T-helper 1 cell treated with Interleukin-12 subunit alpha and Interleukin-12 subunit beta and Interleukin-4 antibody, amounts not matched to agents 30 ng/mL and 1 ng/mL, for 36 hours (primary cell): ENCODE results near the gene EME1. TPM values are rescaled to one million over a fixed set of nuclear protein-coding genes. Genes with fewer than 3 reads are reported as not detected.

Source experiments
- intact Hi-C: fragments of 100-400 bp; cut with micrococcal nuclease; formaldehyde crosslinking; loops from one replicate; pipeline ENCODE4 v1.15.1; 2024
- total RNA-seq: library from RNA; stranded (reverse); gene quantifications from 2 replicates; pipeline ENCODE4 v1.2.3, GENCODE V29; 2022

Gene EME1
- total RNA-seq, 1 donor from 2014 or later: 13.1 TPM

DNA sequence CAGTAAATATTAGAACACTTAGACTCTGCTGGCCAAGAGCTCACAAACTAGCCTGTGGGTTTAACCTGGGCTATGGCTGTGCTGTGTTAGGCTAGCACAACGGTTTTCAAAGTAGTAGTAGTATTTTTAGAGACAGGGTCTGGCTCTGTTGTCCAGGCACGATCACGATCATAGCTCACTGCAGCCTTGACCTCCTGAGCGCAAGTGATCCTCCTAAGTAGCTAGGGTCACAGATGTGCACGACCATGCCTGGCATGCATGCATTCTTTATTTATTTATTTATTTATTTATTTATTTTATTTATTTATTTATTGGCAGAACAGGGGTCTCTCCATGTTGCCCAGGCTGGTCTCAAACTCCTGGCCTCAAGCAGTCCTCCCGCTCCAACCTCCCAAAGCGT, 10.4 kb upstream of the EME1 start:
- intact Hi-C loops: loop anchor here (1.0 kb wide), 3 partner anchors 10 to 117 kb away; partner anchors contain the start of gene LRRC59

DNA sequence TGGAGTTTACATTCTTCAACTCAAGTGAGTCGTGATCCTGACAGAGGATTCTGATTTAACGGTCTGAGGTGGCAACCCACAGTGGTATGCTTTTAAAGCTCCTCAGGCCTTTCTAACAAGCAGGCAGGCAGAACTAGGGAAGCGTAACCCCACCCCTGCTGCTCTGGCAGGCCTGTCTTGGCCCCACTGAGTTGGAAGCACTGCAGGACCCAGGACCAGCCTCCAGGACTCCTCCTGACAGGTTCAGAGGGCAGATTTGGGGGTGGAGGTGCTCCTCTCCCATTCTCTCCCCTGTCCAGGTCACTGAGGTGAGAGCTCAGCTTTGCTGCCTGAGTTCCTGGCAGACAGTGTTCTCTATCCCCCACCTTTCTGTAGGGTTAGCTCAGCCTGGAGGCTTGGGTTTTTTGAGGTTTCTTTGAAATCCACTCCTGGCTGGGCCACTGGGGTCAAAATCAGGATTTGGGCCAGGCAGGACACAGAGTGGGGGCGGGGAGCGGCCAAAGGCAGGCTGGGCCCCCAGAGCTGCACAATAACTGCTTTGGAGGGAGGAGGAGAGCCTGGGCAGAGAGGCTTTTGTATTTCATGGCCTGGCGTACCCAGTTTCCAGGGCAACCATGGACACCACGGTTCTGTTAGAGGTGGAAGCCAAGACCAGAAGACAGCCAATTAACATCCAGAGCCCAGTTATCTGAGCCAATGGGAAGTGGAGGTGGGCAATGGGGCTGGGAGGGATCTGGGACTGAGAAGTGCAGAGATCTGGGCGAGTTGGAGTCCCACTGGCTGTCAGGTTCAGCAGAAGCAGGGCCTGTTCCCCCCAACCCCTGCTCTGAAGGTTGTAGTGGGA, 9.6 kb upstream of the EME1 start:
- intact Hi-C loops: no loop called here

DNA sequence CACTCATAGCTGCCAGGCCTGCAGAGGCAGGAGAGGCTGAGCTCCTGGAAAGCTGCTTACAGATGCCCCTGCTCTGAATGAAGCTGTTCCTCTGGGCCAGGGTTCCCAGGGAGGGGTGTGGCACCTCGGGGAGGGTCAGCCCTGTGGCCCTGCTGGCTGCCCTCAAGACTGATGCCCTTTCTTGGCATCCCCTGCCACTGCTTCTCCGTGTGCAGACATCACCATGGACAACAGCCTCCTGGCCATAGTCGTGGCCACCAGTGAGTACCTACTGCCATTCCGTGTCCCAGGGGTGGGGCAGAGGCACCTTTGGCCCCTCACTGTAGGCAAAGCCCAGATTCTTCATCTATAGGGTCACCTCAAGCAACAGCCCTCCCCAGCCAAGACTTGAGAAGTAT, 9.0 kb upstream of the EME1 start:
- intact Hi-C loops: no loop called here

DNA sequence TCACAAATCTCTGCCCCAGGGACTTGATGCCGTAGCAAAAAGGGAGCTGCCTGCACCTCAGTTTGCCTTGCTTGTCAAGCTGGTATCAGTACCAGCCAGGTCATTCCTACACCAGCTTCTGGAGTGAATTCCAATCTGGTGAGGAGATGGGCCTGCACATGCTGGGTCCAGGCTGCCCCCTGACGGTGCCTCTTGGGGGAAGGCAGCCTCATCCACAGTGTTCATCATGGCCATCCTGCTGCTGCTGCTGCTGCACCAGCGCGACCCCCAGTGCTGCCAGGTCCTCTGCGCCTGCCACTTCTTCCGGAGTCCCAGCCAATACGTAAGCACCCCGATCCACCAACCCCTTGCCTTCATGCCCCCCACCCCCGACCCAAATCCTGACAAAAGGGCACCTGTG, 8.3 kb upstream of the EME1 start:
- intact Hi-C loops: no loop called here

DNA sequence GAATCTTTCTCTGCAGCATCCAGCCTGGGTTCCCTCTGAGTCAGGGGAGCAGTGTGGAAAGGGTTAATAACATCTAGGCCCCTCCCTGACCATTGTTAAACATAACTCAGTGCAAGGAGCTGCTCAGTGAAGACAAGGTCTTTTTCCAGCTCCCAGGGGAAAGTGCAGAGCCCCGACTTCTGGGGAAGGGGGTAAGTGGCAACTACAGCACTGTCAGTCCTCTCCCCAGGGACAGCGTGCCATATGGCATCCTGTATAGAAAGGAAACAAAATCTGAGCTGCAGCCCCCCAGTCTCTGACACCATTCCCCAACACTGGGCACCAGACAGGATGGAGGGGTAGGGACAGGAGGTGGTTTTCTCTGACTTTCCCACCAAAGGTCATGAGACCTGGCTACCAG, 7.9 kb upstream of the EME1 start:
- intact Hi-C loops: no loop called here

DNA sequence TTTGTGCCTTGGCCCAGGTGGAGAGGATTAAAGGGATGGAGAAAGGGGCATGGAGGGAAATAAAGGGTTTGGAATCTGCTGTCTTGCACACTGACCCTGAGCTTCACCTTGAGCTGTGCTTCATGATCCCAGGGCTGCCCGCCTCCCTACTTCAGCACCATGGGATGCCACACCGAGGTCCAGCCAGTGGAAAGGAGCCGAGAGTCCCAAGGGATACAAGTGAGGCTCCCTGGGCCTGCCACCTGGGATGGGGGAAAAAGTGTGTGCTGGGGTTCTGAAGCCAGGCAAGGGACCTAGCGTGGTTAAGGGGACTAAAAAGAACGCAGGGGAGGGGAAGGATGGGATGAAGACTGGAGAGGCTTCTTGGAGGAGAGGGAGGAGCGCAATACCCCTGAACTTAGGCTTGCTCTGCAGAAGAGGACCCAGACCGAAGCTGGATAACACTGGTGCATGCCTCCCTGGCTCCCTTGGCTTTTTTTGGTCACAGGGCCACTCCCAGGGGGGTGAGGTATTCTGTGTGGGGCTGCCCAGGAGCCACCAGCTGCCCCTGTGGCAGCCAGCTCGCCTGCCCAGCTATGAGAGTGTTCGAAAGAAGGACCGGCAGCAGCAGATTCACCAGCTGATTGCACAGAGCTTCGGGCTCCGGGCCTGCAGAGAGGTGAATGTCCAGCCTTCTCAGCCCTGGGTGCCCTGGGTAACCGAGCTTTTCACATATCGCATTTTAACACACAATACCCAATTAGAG, 7.2 kb upstream of the EME1 start:
- intact Hi-C loops: no loop called here

DNA sequence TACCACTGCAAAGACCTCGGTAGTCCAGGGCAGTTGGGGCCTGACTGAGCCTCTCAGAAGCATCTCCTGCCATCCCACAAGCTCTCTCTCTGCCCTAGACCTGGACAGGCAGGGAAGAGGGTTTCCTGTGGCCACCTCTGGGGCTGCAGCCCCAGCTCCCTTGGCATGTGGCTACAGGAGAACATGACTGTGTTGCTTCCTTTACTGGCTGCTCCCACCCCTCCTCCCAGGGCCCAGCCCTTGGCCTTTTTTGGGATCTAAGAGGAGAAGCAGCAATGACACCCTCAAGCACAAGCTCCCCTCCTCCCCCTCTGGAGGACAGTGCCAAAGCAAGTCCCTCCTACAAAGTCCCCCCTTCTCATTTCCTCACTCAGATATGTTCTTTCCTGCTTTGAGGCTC, 5.6 kb upstream of the EME1 start:
- intact Hi-C loops: no loop called here

DNA sequence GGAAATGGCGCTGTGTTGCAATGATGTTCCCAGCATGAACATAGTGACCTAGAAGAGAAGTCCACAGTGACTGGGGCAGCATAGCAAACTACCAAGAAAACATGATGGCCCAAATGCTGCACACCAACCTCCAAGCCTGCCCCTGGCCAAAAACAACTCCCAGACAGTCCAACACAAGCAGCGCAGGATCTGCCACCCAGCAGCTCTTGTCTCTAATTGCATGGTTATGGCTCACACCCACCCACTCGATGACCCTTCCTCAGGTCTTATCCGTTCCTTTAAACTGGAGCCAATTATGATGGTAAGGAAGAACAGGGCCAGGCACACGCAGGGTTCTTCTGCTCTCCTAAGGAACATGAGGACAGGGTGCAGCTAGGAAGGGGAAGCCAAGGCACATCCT, 3.0 kb upstream of the EME1 start:
- intact Hi-C loops: loop anchor here (5.0 kb wide), 1 partner anchor 337 kb away; the partner anchor contains the start of gene ANKRD40

DNA sequence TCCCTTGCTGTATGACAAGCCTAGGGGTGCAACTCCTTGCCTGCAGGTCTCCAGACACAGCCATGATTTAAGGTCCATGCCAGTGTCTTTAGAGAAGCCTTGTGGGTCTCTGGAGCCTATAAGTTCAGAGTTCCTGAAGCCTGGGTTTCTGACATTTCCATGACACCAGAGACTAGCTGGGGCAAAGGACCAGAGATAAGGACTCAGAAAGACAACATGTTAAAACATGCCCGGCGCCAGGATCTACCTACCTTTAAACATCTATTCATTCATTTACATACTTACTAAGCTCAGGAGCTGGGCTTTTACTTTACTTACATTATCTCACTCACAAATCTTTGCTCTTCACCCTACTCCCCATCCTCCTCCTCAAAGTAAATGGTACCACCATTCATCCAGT, 1.5 kb upstream of the EME1 start:
- intact Hi-C loops: loop anchor here (5.0 kb wide), 1 partner anchor 336 kb away; the partner anchor contains the start of gene ANKRD40

DNA sequence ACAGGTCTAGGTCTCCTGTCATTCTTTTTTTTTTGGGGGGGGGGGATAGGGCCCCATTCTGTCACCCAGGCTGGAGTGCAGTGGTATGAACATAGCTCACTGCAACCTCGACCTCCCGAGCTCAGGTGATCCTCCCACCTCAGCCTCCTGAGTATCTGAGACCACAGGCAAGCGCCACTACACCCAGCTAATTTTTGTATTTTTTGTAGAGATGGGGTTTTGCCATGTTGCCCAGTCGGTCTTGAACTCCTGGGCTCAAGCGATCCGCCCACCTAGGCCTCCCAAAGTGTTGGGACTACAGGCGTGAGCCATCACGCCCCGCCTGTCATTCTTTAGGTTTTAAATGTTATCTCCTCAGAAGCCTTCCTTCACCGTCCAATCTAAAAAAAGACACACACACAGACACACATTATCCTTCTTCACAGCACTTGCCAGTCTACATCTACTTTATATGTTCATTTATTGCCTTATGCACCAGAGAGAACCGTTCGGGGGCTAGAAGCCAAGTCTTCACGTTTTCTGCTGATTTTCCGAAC, 739 bp upstream of the EME1 start:
- intact Hi-C loops: loop anchor here (1.0 to 5.0 kb wide), 4 partner anchors 10 to 335 kb away; partner anchors contain the start of genes ACSF2 and ANKRD40

DNA sequence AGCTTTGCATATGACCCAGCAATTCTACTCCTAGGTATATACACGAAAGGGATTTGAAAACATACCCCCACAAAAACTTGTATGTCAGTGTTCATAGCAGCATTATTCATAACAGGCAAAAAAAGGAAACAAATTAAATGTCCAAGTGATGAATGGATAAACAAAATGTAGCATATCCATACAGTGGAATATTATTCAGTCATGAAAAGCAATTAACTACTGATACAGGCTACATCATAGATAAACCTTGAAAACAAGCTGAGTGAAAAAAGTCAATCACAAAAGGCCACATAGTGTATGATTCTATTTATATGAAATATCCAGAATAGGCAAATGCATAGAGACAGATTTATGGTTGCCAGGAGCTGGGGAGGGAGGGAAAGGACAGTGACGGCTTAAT, 676 bp downstream of the EME1 start:
- intact Hi-C loops: loop anchor here (1.0 to 5.0 kb wide), 3 partner anchors 24 to 334 kb away; partner anchors contain the start of genes ACSF2, ANKRD40 and LRRC59

DNA sequence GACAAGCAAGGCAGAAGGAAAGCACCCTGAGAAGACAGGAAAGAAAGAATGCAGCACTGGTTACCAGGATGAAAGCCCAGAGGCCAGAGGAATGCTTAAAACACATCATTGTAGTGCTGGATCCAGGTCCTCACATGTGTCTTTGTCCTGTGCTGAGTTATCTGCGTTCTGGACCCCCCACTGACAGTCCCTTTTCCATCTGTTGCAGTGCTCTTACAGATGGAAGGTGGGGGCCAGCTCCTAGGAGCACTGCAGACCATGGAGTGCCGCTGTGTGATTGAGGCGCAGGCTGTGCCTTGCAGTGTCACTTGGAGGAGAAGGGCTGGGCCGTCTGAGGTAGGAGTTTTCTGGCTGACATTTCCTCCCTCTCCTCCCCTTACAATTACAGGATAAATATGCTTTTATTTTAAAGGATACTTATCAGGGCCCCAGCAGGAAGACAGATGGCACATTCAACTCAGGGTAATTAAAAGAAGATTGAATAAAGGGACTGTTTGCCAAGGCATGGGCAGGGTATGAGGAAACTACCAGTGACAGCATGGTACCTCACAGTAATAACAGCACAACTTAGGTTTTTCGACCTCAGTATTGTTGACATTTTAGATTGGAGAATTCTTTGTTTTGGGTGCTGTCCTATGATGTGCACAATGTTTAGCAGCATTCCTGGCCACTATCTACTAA, 3.0 kb downstream of the EME1 start:
- intact Hi-C loops: no loop called here

DNA sequence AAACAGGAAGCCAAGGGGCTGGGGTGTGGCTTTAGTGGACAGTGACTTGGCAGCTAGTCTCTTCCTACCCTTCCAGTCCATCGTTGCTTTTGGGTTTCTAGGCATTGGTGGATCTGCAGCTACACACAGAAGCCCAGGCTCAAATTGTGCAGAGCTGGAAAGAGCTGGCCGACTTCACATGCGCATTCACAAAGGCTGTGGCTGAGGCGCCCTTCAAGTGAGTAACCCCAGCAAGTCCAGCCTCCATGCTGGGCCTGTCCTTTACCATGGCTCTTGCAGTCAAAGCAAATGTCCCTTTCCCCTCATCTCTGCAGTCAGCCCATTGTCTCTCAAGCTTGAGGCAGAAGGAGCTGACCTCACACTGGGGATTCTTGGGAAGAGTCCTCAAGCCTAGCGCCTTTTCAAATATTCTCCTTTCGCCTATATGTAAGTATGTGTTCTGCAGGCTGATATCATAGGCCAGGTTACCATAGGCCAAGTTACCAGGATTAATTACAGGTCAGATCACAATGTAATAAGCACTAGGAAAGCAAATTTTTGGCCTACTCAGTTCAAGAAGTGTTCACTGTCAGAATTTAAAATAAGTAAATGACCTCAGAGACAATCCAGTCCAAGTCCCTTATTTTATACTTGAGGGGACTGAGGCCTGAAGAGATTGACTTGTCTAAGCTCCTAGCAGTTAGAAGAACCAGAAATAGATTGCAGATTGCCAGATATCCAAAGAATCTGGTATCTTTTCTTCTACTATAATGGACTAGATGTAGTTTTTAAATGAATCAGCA, 6.5 kb downstream of the EME1 start:
- intact Hi-C loops: no loop called here

DNA sequence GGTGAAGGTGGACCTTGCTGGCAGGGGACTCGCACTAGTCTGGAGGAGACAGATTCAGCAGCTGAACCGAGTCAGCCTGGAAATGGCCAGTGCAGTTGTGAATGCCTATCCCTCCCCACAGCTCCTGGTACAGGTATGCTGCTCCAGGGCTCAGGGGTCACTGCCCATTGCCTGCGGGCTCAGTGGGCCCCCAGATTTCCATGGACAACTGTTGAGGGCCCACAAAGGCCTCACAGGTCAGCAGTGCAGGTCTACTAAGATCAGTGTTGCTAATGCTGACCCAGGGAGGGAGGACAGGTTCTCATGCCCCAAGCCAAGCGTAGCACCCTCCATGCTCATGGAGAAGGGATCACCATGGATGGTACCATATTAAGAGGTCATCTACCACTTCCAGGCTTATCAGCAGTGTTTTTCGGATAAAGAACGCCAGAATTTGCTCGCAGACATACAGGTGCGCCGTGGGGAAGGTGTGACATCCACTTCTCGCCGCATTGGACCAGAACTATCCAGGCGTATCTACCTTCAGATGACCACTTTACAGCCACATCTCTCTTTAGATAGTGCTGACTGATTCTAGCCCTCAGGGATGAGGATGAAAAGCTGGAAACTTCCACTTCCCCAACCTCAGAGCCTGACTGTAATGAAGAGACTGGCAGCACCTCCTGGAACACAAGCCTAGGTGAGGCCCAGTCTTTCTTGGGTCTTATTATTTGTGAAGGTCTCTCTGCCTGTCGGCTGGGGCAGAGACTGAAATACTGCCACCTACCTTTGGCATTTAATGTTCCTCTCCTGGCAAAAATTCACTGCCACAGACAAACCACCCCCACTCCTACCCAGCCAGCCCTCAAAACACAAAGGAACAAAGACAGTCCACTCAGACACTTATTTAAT, 7.6 kb downstream of the EME1 start:
- intact Hi-C loops: no loop called here

DNA sequence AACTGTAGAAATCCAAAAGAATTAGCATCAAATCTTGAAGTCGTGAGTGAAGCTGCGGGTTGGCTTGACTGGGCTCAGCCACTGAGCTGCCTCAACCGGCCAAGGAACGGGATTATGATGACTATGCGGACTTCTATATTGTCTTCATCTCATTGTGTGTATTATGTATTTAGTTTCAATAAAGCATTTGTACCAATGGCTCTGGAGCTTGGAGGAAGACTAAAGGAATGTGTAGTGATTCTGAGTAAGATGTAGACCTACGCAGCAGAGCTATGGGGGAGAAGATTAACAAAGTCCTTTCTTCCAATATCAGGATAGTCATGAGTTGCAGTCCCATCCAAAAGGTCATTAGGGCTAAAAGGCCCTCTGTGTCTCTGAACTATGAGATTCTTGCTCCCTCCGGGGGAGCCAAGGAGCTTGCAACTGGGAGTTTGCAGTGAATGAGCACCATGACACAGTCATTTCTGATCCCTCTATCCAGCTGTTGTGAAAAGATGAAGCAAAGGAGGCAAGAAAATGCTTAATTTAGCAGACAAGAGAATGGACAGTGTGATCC, 8.3 kb downstream of the EME1 start:
- intact Hi-C loops: no loop called here

DNA sequence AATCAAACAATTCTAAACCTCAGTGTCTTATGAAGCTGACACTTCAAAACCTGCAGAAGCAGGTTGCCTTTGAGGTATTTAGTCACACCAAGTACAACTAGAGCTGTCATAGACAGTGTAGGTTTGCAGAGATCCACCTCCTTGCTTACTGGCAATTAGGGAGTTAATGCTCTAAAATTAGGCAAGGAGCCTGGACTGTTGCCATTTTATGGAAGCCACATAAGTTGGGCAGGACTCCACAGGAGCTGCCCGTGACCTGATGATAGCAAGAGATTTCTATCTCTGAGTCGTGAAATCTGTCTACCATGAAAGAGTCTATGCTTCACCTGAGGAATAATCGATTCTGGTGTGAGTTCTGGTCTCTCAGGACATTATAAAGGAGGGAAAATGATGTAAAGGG, 8.9 kb downstream of the EME1 start:
- intact Hi-C loops: no loop called here

DNA sequence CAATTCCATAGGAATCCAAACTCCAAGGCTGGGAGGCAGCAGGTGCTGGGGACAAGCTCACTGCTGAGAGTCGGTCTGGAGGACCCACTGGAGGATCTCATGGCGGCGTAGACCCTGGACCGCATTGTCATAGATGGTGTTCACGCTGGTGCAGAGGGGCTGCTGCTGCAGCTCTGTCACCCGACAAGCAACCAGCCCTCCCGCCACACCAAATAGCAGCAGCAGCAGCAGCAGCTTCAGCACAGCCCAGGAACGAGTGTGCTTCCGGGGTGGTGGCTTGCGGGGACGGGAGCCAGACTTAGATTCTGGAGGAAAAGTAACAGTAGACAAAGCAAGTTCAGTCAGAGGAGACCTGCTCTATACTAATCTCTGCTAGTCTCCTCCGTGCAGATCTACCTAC, 9.9 kb downstream of the EME1 start:
- intact Hi-C loops: no loop called here

DNA sequence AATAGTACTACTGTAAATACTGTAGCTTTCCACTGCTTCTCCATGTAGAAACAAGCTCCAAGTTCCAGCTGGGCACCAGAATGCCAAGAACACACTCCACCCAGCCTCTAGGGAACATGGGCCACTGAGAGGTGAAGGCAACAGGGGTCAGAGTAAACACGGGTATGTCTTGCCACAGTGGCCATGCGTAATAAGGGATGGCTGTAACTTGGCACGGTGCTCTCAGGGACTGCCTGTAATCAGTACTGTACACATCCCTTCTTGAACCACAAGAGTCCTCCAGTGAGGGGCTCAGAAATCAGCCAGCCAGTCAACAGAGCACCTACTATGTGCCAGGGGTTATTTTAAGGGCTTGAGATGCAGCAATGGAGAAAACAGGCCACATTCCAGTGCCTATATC, 13.5 kb downstream of the EME1 start:
- intact Hi-C loops: no loop called here

DNA sequence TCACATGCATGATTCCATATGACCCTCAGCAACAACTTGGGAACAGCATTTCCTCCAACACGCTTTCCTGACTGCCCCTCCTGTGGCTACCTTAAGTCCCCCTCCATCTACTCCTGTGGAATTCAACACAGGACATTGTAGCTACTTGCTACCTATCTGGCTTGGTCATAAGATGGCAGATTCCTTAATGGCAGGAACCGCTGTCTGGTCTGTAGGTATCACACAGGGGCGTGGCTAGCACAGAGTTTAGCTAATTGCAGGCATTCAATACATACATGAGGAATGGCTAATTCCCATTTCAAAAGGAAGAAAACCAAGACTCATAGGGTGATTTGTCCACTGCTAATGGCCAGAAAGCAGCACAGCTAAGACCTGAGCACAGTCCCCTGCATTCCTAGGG, 15.7 kb downstream of the EME1 start:
- intact Hi-C loops: no loop called here
